Thoracic aorta (tissue), 2 donors: Measurements from ENCODE around the gene NUP35. TPM values are rescaled to one million over a fixed set of nuclear protein-coding genes. Genes with fewer than 3 reads are reported as not detected.
"Not testable (repeated sequence)": the region's sequence is repeated elsewhere in the genome, so short reads cannot be mapped to it uniquely, and the experiment has no call there.

Experiments used
- ATAC-seq: fragments of 150-250 bp; one replicate; pipeline ENCODE4 v1.8.0; 2017; ENCODE audit warnings: low read depth; ENCODE audit not compliant: insufficient number of reproducible peaks, low FRiP score
- DNase-seq: peaks from one replicate; pipeline ENCODE4 v3.0.0-alpha.2; 2020; ENCODE audit warnings: low spot score
- H3K27ac ChIP-seq, 2 donors: fragments of 200-600 bp; sonication (generic); 1 replicate in 1 of 2; 2 replicates in 1 of 2; pipeline ENCODE4 v1.5.1; 2016; ENCODE audit warnings: mild to moderate bottlenecking in 2 of 2, moderate library complexity in 2 of 2
- H3K27me3 ChIP-seq: fragments of 200-600 bp; sonication (generic); replicated peaks from 2 replicates; pipeline ENCODE4 v1.6.0; 2016; ENCODE audit warnings: mild to moderate bottlenecking; ENCODE audit not compliant: insufficient read depth
- H3K36me3 ChIP-seq: fragments of 200-600 bp; sonication (generic); one replicate; pipeline ENCODE4 v1.5.1; 2016
- H3K4me1 ChIP-seq, 2 donors: fragments of 200-600 bp; sonication (generic); 1 replicate in 1 of 2; 2 replicates in 1 of 2; pipeline versions ENCODE4 v1.5.1 to v1.6.0; 2016; ENCODE audit warnings: low read depth in 2 of 2, mild to moderate bottlenecking in 1 of 2; ENCODE audit not compliant: control insufficient read depth in 1 of 2
- H3K4me3 ChIP-seq: fragments of 200-600 bp; sonication (generic); 2 replicates; pipeline ENCODE4 v1.5.1; 2016; ENCODE audit warnings: mild to moderate bottlenecking
- H3K9me3 ChIP-seq: fragments of 200-600 bp; sonication (generic); 2 replicates; pipeline ENCODE4 v1.5.1; 2016
- CTCF ChIP-seq: fragments of 200-600 bp; sonication (generic); IDR thresholded peaks from one replicate; pipeline ENCODE4 v1.5.1; 2019; ENCODE audit warnings: antibody characterized with exemption
- total RNA-seq, 2 donors: library from RNA; depleted of rRNA; stranded (reverse); fragments of >200 nt; gene quantifications; one replicate each; pipeline versions ENCODE4 v1.1.0 to v1.2.3, GENCODE V29; 2016

The NUP35 gene
- total RNA-seq, 2 donors from 2014 or later, result 15.5 to 29.6 TPM

- ATAC-seq (no peak), DNase-seq (no peak)
- no peak for TF ChIP-seq CTCF
These were observed 9.8 kb downstream of the NUP35 start for GRCh38 chr2:183134016-183134415.

GRCh38 chr2:183148955-183149354 is 24.7 kb downstream of the NUP35 start:
- no peak for TF ChIP-seq CTCF
- H3K36me3 ChIP-seq, result no peaks in the 10 kb centered on the region

More at GRCh38 chr2:183134016-183134415, 9.8 kb downstream of the NUP35 start:
- Histone ChIP-seq H3K27me3 (no peaks in the 10 kb centered on the region), H3K36me3 (no peaks in the 10 kb centered on the region), H3K4me3 (no peak overlapping the region), H3K9me3 (no peaks in the 10 kb centered on the region), H3K4me1 (no peaks in the 10 kb centered on the region), H3K27ac (no peak overlapping the region)

GRCh38 chr2:183149489-183149888 is 25.2 kb downstream of the NUP35 start:
- TF ChIP-seq CTCF, result no peak
- H3K4me1 ChIP-seq, result peaks cover 0 to 4% of the 10 kb centered on the region in 2 donors
- DNase-seq (no peak), ATAC-seq (no peak)
- no peaks in the 10 kb centered on the region for H3K36me3 ChIP-seq
- no peaks in the 10 kb centered on the region for H3K9me3 ChIP-seq
- no peak overlapping the region for H3K4me3 ChIP-seq
- no peaks in the 10 kb centered on the region for H3K27me3 ChIP-seq
- H3K27ac ChIP-seq, result no peak overlapping the region

More at GRCh38 chr2:183148955-183149354, 24.7 kb downstream of the NUP35 start:
- Histone ChIP-seq H3K9me3 (no peaks in the 10 kb centered on the region), H3K4me3 (no peak overlapping the region), H3K4me1 (peaks cover 0 to 4% of the 10 kb centered on the region in 2 donors), H3K27me3 (no peaks in the 10 kb centered on the region), H3K27ac (no peak overlapping the region)
- no peak for ATAC-seq
- DNase-seq, result no peak

GRCh38 chr2:183152280-183152679 is 28.0 kb downstream of the NUP35 start:
- H3K36me3 ChIP-seq, H3K4me3 ChIP-seq, H3K27ac ChIP-seq, H3K4me1 ChIP-seq, H3K9me3 ChIP-seq, ATAC-seq, DNase-seq, H3K27me3 ChIP-seq: not testable (repeated sequence)

- H3K36me3 ChIP-seq, result no peaks in the 10 kb centered on the region
- no peak overlapping the region for H3K4me3 ChIP-seq
- peaks cover 0 to 4% of the 10 kb centered on the region in 2 donors for H3K4me1 ChIP-seq
- DNase-seq (no peak), ATAC-seq (no peak)
- no peaks in the 10 kb centered on the region for H3K27me3 ChIP-seq
- TF ChIP-seq CTCF, result no peak
- no peak overlapping the region for H3K27ac ChIP-seq
- H3K9me3 ChIP-seq, result no peaks in the 10 kb centered on the region
These were observed 29.7 kb downstream of the NUP35 start for GRCh38 chr2:183153967-183154366.

- not testable (repeated sequence) for ATAC-seq
These were observed 30.5 kb downstream of the NUP35 start for GRCh38 chr2:183154772-183155171.

More at GRCh38 chr2:183154772-183155171, 30.5 kb downstream of the NUP35 start:
- H3K4me1 ChIP-seq, H3K9me3 ChIP-seq, H3K27ac ChIP-seq, H3K36me3 ChIP-seq, H3K4me3 ChIP-seq, DNase-seq, H3K27me3 ChIP-seq: not testable (repeated sequence)
